K562 (cell line): ENCODE data around the gene B3GNT4. TPM values are rescaled to one million over a fixed set of nuclear protein-coding genes. Genes with fewer than 3 reads are reported as not detected.

ENCODE experiments used
- EGR1 ChIP-seq: fragments of 450-650 bp; conservative IDR thresholded peaks from 2 replicates; pipeline ENCODE4 v1.6.1; 2017; ENCODE audit warnings: mild to moderate bottlenecking
- ELF1 ChIP-seq: fragments of 200-800 bp; sonication (Bioruptor generic); IDR thresholded peaks from 2 replicates; pipeline ENCODE4 v1.6.1; 2016; ENCODE audit warnings: missing genetic modification characterization, missing compliant biosample characterization
- FOXJ2 ChIP-seq: fragments of 200-800 bp; sonication (Bioruptor generic); IDR thresholded peaks from 2 replicates; pipeline ENCODE4 v1.6.1; 2016; ENCODE audit warnings: missing genetic modification characterization, missing compliant biosample characterization
- FOXP1 ChIP-seq: sonication (generic); formaldehyde crosslinking; IDR thresholded peaks from 2 replicates; pipeline ENCODE4 v1.8.0; 2022; ENCODE audit warnings: mild to moderate bottlenecking, missing genetic modification reagents
- FUS ChIP-seq: fragments of 200-400 bp; formaldehyde crosslinking; optimal IDR thresholded peaks from 2 replicates; pipeline ENCODE3; 2017; ENCODE audit warnings: low read depth, low read length
- LEF1 ChIP-seq: fragments of 450-650 bp; IDR thresholded peaks from 2 replicates; pipeline ENCODE4 v1.6.1; 2016; ENCODE audit warnings: mild to moderate bottlenecking
- RBM22 ChIP-seq: fragments of 200-400 bp; formaldehyde crosslinking; IDR thresholded peaks from 2 replicates; pipeline ENCODE4 v1.6.1; 2018; ENCODE audit warnings: low read length, low read depth; ENCODE audit not compliant: poor library complexity, severe bottlenecking
- TCFL5 ChIP-seq: fragments of 250-450 bp; sonication (Bioruptor Pico); conservative IDR thresholded peaks from 2 replicates; pipeline ENCODE4 v1.6.1; 2021; ENCODE audit warnings: mild to moderate bottlenecking, moderate library complexity, matching md5 sums
- TOE1 ChIP-seq, 2 experiments: fragments of 450-650 bp in 1 of 2; sonication (generic) in 1 of 2; formaldehyde crosslinking in 1 of 2; IDR thresholded peaks; 2 replicates each; pipeline versions ENCODE4 v1.7.1 to v1.8.0; 2016 to 2022; ENCODE audit warnings: borderline replicate concordance in 2 of 2, mild to moderate bottlenecking in 2 of 2, antibody characterized with exemption in 1 of 2, inconsistent platforms in 1 of 2, low read depth in 1 of 2, missing genetic modification reagents in 1 of 2, moderate library complexity in 1 of 2
- ZBTB1 ChIP-seq: sonication (generic); formaldehyde crosslinking; IDR thresholded peaks from 2 replicates; pipeline ENCODE4 v1.8.1; 2023; ENCODE audit warnings: missing genetic modification reagents, low read depth, mild to moderate bottlenecking, borderline replicate concordance
- ZNF589 ChIP-seq: fragments of 200-800 bp; sonication (Bioruptor generic); IDR thresholded peaks from 2 replicates; pipeline ENCODE4 v1.6.1; 2016; ENCODE audit warnings: low read depth, missing genetic modification characterization, missing compliant biosample characterization
- ZNF830 ChIP-seq: fragments of 250-450 bp; sonication (Bioruptor Pico); IDR thresholded peaks from 2 replicates; pipeline ENCODE4 v1.5.0; 2021; ENCODE audit warnings: mild to moderate bottlenecking
- polyA plus RNA-seq, 8 experiments: library from polyadenylated mRNA; depleted of rRNA in 4 of 8; stranded (reverse) in 5 of 8; unstranded in 3 of 8; fragments of >200 nt; fragmentation: Nextera tagmentation in 2 of 8; fragmentation: Illumina TruSeq in 1 of 8; extraction: Ambion mirVana in 2 of 8; extraction: Trizol in 1 of 8; gene quantifications; 2 replicates each; pipeline versions ENCODE4 v1.2.1 to v1.2.3, GENCODE V29; 2011 to 2014; ENCODE audit warnings: inconsistent platforms in 1 of 8, missing spikeins in 1 of 8
- total RNA-seq, 7 experiments: library from RNA; depleted of rRNA in 6 of 7; stranded (reverse); fragments of >200 nt in 6 of 7; fragmentation: Illumina TruSeq in 2 of 7; extraction: Trizol in 2 of 7; gene quantifications; 2 replicates each; pipeline versions ENCODE4 v1.2.1 to v1.2.3, GENCODE V29; 2011 to 2021; ENCODE audit warnings: low replicate concordance in 1 of 7
- TF ChIP-seq, protein P1 (sequence below): fragments of 250-450 bp; sonication (Bioruptor Pico); IDR thresholded peaks from 2 replicates; pipeline ENCODE4 v1.5.0; 2021
- TF ChIP-seq, protein P2 (sequence below): fragments of 450-650 bp; IDR thresholded peaks from 2 replicates; pipeline ENCODE4 v1.6.1; 2016; ENCODE audit warnings: missing biosample characterization, missing genetic modification characterization
- TF ChIP-seq, protein P3 (sequence below): fragments of 450-650 bp; IDR thresholded peaks from 2 replicates; pipeline ENCODE4 v1.6.1; 2016; ENCODE audit warnings: mild to moderate bottlenecking
- TF ChIP-seq, protein P4 (sequence below): sonication (generic); formaldehyde crosslinking; IDR thresholded peaks from 2 replicates; pipeline ENCODE4 v1.8.0; 2022; ENCODE audit warnings: mild to moderate bottlenecking, missing genetic modification reagents, borderline replicate concordance
- TF ChIP-seq, protein P5 (sequence below): fragments of 250-450 bp; sonication (Bioruptor Pico); IDR thresholded peaks from 2 replicates; pipeline ENCODE4 v1.5.1; 2021; ENCODE audit warnings: mild to moderate bottlenecking

Gene B3GNT4
- total and polyA plus RNA-seq, 9 of the 15 experiments (the other 6 are each of a cell fraction or from before 2014, with no cell fraction given): 0.17 to 3.2 (median 1.3) TPM

DNA sequence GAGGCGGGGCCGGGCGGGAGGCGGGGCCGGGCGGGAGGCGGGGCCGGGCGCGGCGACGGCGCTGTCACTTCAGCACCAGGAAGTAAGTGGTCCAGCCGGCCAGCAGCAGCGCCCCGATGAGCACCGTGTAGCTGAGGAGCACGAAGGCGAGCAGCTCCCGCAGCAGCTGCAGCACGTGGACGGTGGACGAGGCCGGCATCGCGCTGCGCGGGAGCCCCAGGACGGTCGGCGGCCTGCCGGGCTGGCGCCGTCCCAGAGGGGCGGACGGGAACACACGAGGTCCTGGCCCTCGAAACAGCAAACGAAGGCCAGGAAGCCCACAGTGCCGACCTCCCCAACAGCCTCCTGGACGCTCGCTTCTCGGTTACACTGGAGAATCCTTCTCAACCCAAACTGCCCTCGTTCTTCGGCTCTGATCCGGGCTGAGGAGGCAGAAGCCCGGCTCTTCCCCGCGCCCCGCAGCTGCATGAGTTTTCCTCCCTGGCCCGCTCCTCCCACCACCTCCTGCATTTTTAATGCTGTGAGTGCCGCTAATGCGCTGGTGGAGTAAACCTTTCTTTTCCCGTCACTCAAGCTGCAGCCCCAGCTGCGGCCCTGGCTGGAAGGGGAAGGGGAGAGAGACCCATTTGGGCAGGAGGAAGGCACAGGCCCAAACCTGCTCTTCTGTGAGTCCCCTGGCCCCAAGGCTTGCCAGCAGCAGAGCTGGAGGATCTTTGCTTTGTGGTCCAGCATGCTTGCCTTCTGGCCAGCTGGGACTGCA lies 23.0 kb downstream of the B3GNT4 start (continued):
- TF ChIP-seq, protein P1, sequence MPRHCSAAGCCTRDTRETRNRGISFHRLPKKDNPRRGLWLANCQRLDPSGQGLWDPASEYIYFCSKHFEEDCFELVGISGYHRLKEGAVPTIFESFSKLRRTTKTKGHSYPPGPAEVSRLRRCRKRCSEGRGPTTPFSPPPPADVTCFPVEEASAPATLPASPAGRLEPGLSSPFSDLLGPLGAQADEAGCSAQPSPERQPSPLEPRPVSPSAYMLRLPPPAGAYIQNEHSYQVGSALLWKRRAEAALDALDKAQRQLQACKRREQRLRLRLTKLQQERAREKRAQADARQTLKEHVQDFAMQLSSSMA (CRISPR knock-in tag): no peak
- TF ChIP-seq, protein P2, sequence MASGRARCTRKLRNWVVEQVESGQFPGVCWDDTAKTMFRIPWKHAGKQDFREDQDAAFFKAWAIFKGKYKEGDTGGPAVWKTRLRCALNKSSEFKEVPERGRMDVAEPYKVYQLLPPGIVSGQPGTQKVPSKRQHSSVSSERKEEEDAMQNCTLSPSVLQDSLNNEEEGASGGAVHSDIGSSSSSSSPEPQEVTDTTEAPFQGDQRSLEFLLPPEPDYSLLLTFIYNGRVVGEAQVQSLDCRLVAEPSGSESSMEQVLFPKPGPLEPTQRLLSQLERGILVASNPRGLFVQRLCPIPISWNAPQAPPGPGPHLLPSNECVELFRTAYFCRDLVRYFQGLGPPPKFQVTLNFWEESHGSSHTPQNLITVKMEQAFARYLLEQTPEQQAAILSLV (tag): no peak
- TF ChIP-seq ZNF830 (CRISPR knock-in tag): no peak
- TF ChIP-seq ZBTB1 (CRISPR knock-in tag): peak; percentile 91
- no peak; the same call in 1 of the 2 replicates for TF ChIP-seq TOE1 (IDR thresholded peaks at IDR 0.05; ENCODE audit: borderline replicate concordance)
- 0 out of 2 replicates have a peak, but pooled peaks have one; percentile 25 for TF ChIP-seq TOE1 (CRISPR knock-in tag; IDR thresholded peaks at IDR 0.05; ENCODE audit: borderline replicate concordance, low read depth)
- TF ChIP-seq FOXP1: peak; percentile 97
- TF ChIP-seq LEF1: no peak
- TF ChIP-seq FUS: no peak
- TF ChIP-seq ZNF589 (CRISPR knock-in tag): no peak
- no peak for TF ChIP-seq EGR1
- TF ChIP-seq, protein P3, sequence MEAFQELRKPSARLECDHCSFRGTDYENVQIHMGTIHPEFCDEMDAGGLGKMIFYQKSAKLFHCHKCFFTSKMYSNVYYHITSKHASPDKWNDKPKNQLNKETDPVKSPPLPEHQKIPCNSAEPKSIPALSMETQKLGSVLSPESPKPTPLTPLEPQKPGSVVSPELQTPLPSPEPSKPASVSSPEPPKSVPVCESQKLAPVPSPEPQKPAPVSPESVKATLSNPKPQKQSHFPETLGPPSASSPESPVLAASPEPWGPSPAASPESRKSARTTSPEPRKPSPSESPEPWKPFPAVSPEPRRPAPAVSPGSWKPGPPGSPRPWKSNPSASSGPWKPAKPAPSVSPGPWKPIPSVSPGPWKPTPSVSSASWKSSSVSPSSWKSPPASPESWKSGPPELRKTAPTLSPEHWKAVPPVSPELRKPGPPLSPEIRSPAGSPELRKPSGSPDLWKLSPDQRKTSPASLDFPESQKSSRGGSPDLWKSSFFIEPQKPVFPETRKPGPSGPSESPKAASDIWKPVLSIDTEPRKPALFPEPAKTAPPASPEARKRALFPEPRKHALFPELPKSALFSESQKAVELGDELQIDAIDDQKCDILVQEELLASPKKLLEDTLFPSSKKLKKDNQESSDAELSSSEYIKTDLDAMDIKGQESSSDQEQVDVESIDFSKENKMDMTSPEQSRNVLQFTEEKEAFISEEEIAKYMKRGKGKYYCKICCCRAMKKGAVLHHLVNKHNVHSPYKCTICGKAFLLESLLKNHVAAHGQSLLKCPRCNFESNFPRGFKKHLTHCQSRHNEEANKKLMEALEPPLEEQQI: no peak
- TF ChIP-seq, protein P4, sequence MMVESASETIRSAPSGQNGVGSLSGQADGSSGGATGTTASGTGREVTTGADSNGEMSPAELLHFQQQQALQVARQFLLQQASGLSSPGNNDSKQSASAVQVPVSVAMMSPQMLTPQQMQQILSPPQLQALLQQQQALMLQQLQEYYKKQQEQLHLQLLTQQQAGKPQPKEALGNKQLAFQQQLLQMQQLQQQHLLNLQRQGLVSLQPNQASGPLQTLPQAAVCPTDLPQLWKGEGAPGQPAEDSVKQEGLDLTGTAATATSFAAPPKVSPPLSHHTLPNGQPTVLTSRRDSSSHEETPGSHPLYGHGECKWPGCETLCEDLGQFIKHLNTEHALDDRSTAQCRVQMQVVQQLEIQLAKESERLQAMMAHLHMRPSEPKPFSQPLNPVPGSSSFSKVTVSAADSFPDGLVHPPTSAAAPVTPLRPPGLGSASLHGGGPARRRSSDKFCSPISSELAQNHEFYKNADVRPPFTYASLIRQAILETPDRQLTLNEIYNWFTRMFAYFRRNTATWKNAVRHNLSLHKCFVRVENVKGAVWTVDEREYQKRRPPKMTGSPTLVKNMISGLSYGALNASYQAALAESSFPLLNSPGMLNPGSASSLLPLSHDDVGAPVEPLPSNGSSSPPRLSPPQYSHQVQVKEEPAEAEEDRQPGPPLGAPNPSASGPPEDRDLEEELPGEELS: peak; percentile 86; the same call in 1 of the 2 replicates
- TF ChIP-seq, protein P5, sequence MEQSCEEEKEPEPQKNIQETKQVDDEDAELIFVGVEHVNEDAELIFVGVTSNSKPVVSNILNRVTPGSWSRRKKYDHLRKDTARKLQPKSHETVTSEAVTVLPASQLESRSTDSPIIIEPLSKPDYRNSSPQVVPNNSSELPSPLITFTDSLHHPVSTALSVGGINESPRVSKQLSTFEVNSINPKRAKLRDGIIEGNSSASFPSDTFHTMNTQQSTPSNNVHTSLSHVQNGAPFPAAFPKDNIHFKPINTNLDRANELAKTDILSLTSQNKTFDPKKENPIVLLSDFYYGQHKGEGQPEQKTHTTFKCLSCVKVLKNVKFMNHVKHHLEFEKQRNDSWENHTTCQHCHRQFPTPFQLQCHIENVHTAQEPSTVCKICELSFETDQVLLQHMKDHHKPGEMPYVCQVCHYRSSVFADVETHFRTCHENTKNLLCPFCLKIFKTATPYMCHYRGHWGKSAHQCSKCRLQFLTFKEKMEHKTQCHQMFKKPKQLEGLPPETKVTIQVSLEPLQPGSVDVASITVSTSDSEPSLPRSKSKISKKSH (CRISPR knock-in tag): no peak
- TF ChIP-seq ELF1 (tag): peak; percentile 89
- no peak for TF ChIP-seq TCFL5
- no peak for TF ChIP-seq FOXJ2 (tag)
- no peak for TF ChIP-seq RBM22
